Endodermal cell (in vitro differentiated cells): ENCODE results near the gene ABLIM2. TPM values are rescaled to one million over a fixed set of nuclear protein-coding genes. Genes with fewer than 3 reads are reported as not detected.

Source experiments
- DNase-seq: peaks from one replicate; pipeline ENCODE4 v3.0.0-alpha.2; 2017
- H3K27ac ChIP-seq: 2 replicates; pipeline ENCODE4 v1.5.1; 2013; ENCODE audit warnings: mild to moderate bottlenecking, low read depth, low read length, moderate library complexity
- H3K27me3 ChIP-seq: 2 replicates; pipeline ENCODE4 v1.6.1; 2013; ENCODE audit warnings: mild to moderate bottlenecking, low read length, moderate library complexity; ENCODE audit not compliant: insufficient read depth, control insufficient read depth, poor library complexity, severe bottlenecking
- H3K36me3 ChIP-seq: 2 replicates; pipeline ENCODE4 v1.7.0; 2013; ENCODE audit warnings: mild to moderate bottlenecking, low read length, moderate library complexity; ENCODE audit not compliant: control insufficient read depth, insufficient read depth
- H3K4me1 ChIP-seq: one replicate; pipeline ENCODE4 v1.7.0; 2013; ENCODE audit warnings: low read length; ENCODE audit not compliant: control insufficient read depth, insufficient read depth
- H3K4me3 ChIP-seq: 2 replicates; pipeline ENCODE4 v1.5.1; 2013; ENCODE audit warnings: mild to moderate bottlenecking, low read length, moderate library complexity
- H3K9ac ChIP-seq: 2 replicates; pipeline ENCODE4 v1.6.1; 2013; ENCODE audit warnings: mild to moderate bottlenecking, low read length, moderate library complexity; ENCODE audit not compliant: poor library complexity, severe bottlenecking; ENCODE audit errors: extremely low read depth
- H3K9me3 ChIP-seq: 2 replicates; pipeline ENCODE4 v1.6.1; 2013; ENCODE audit warnings: mild to moderate bottlenecking, low read length, moderate library complexity; ENCODE audit not compliant: control insufficient read depth
- H3K27ac Mint-ChIP-seq: 2 replicates; pipeline ENCODE4 v1.8.0; 2020; ENCODE audit warnings: mixed read lengths
- H3K27me3 Mint-ChIP-seq: 2 replicates; pipeline ENCODE4 v1.8.0; 2021; ENCODE audit warnings: mild to moderate bottlenecking, mixed read lengths; ENCODE audit not compliant: insufficient read depth
- H3K36me3 Mint-ChIP-seq: 2 replicates; pipeline ENCODE4 v1.8.0; 2020; ENCODE audit warnings: low read depth, mixed read lengths
- H3K4me1 Mint-ChIP-seq: 2 replicates; pipeline ENCODE4 v1.8.0; 2020; ENCODE audit warnings: mixed read lengths
- H3K4me3 Mint-ChIP-seq: 2 replicates; pipeline ENCODE4 v1.8.0; 2020; ENCODE audit warnings: mild to moderate bottlenecking, moderate library complexity, mixed read lengths
- H3K9me3 Mint-ChIP-seq: 2 replicates; pipeline ENCODE4 v1.8.0; 2020; ENCODE audit warnings: mild to moderate bottlenecking, mixed read lengths
- CTCF ChIP-seq: fragments of 200-600 bp; sonication (generic); conservative IDR thresholded peaks from 2 replicates; pipeline ENCODE4 v1.5.0; 2021; ENCODE audit warnings: antibody characterized with exemption, mild to moderate bottlenecking
- WGBS, 2 experiments: methylation state at CpG; one replicate each; pipeline versions ENCODE4 v1.1.5 to v1.1.7; 2013; ENCODE audit warnings: missing lambda C conversion rate in 2 of 2, mixed read lengths in 1 of 2; ENCODE audit not compliant: insufficient coverage in 1 of 2, insufficient read length in 1 of 2; 5-methylcytosine and 5-hydroxymethylcytosine counted together
- total RNA-seq, 2 donors: library from RNA; stranded (reverse); fragmentation: NEBNext Ultra II Directional in 1 of 2; extraction: Animal tissue kit (Norgen Biotek cat#: 25700) in 1 of 2; gene quantifications; 2 replicates in 1 of 2; 3 replicates in 1 of 2; pipeline ENCODE4 v1.2.1, GENCODE V29; 2021

Gene ABLIM2
- total RNA-seq, 2 donors from 2014 or later: 0.35 to 1.6 TPM

- no peak overlapping the region for H3K4me3 Mint-ChIP-seq
- no peaks in the 10 kb centered on the region for H3K9me3 ChIP-seq
- TF ChIP-seq CTCF: no peak
- peaks cover 20% of the 10 kb centered on the region for H3K4me1 Mint-ChIP-seq
- H3K27ac ChIP-seq: no peak overlapping the region
- WGBS, 2 experiments: 67 to 70% methylated on average over 2 to 4 of the region's 4 CpGs
- peak overlapping the region; percentile 82 for H3K27ac Mint-ChIP-seq
- no peak overlapping the region for H3K9ac ChIP-seq
- no peaks in the 10 kb centered on the region for H3K36me3 Mint-ChIP-seq
- no peak for DNase-seq
- peaks cover 9% of the 10 kb centered on the region for H3K9me3 Mint-ChIP-seq
- H3K4me1 ChIP-seq: peaks cover 6% of the 10 kb centered on the region
- H3K27me3 Mint-ChIP-seq: no peaks in the 10 kb centered on the region
- no peaks in the 10 kb centered on the region for H3K27me3 ChIP-seq
- H3K36me3 ChIP-seq: no peaks in the 10 kb centered on the region
- H3K4me3 ChIP-seq: no peak overlapping the region
Observed at GRCh38 chr4:7979652-7979968, 179.0 kb downstream of the ABLIM2 start.

- 82 to 84% methylated on average over 13 to 17 of the region's 17 CpGs for WGBS, 2 experiments
- Histone ChIP-seq H3K9me3 (no peaks in the 10 kb centered on the region), H3K9ac (no peak overlapping the region), H3K27me3 (no peaks in the 10 kb centered on the region), H3K27ac (no peak overlapping the region), H3K4me1 (peaks cover 6% of the 10 kb centered on the region), H3K36me3 (no peaks in the 10 kb centered on the region), H3K4me3 (no peak overlapping the region)
- H3K27ac Mint-ChIP-seq: peak overlapping the region; percentile 82
- no peaks in the 10 kb centered on the region for H3K27me3 Mint-ChIP-seq
- no peak for DNase-seq
- H3K9me3 Mint-ChIP-seq: peaks cover 9% of the 10 kb centered on the region
- TF ChIP-seq CTCF: no peak
- H3K4me1 Mint-ChIP-seq: peaks cover 20% of the 10 kb centered on the region
- H3K4me3 Mint-ChIP-seq: no peak overlapping the region
- H3K36me3 Mint-ChIP-seq: no peaks in the 10 kb centered on the region
Observed at GRCh38 chr4:7978907-7979651, 179.5 kb downstream of the ABLIM2 start.

- H3K27ac ChIP-seq: no peak overlapping the region
- no peaks in the 10 kb centered on the region for H3K27me3 ChIP-seq
- WGBS, 2 experiments: 83% methylated on average over 4 to 5 of the region's 5 CpGs
- Mint-ChIP-seq H3K36me3 (no peaks in the 10 kb centered on the region), H3K9me3 (peaks cover 9% of the 10 kb centered on the region), H3K27ac (peak overlapping the region; percentile 82), H3K4me3 (no peak overlapping the region), H3K27me3 (no peaks in the 10 kb centered on the region), H3K4me1 (peaks cover 20% of the 10 kb centered on the region)
- no peaks in the 10 kb centered on the region for H3K36me3 ChIP-seq
- TF ChIP-seq CTCF: no peak
- no peaks in the 10 kb centered on the region for H3K9me3 ChIP-seq
- peaks cover 6% of the 10 kb centered on the region for H3K4me1 ChIP-seq
- DNase-seq: no peak
- no peak overlapping the region for H3K9ac ChIP-seq
- H3K4me3 ChIP-seq: no peak overlapping the region
Observed at GRCh38 chr4:7978489-7978888, 180.1 kb downstream of the ABLIM2 start.
